ENCODE measurements around the gene RWDD1. TPM values are rescaled to one million over a fixed set of nuclear protein-coding genes. Genes with fewer than 3 reads are reported as not detected.

Gene RWDD1
- total RNA-seq, 1 experiment from 2014 or later: 24.6 TPM

DNA sequence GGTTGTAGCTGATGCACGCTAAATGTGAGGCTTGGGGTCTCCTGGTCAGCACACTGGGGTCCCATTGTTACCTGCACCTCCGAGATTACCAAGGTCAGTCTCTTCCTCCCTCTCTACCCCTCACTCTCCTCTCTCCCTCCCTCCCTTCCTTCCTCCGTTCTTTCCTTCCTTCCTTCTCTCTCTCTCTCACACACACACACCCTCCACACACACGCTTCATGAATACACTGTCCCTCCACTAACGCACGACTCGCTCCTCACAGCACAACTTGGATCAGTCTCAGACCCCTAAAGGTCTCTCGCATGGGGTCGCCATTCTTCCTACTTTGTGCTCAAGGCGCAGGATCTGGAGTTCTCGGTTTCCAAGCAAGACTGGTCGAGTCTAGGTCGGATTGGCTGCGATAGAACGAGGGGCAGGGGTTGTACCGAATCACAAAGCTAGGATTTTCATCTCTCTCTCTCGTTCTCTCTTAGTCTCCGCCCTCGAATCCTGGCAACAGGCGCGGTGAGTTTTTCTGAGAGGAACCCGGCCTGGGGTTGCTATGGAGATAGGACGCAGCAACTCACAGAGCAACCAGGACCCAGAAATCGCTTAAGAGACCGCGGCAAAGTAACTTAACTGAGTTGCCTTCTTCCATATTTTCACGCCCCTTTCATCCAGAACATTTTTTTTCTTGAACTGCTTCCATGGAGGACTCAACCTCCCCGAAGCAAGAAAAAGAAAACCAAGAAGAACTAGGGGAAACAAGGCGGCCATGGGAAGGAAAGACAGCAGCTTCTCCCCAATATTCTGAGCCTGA is 44.8 kb downstream of the RWDD1 start, which contains the start of gene RSPH4A:
Gene RSPH4A, plus strand, starts transcription at position 543 of the 800 bp plus-strand sequence. Its CDS starts 145 bp downstream, at position 688.
- H3K4me3 ChIP-seq (ENCODE audit: low read length): peak within 1 kb of the TSS; percentile 76
- H3K79me2 ChIP-seq (ENCODE audit: low read length): no peaks in the 10 kb centered on the region
- no peaks in the 10 kb centered on the region for H3K27me3 ChIP-seq (ENCODE audit: low read length)
- peak within 1 kb of the TSS; percentile 37; the same call in 1 of the 2 replicates for H3K9ac ChIP-seq (ENCODE audit: low read length)
- intact Hi-C loops (cut with micrococcal nuclease): loop anchor here (2.0 kb wide), 1 partner anchor 45 kb away; the partner anchor contains the start of gene RWDD1
- H3K4me2 ChIP-seq (ENCODE audit: low read length): peak within 1 kb of the TSS; percentile 94
- H4K20me1 ChIP-seq (ENCODE audit: low read length): no peaks in the 10 kb centered on the region
- no peaks in the 10 kb centered on the region; the same call in 1 of the 2 replicates for H3K4me1 ChIP-seq (ENCODE audit: insufficient read depth, low read length)
- BruUV-seq (replicated peaks): no TSS peak
- peak; percentile 100 for ATAC-seq
- no peaks in the 10 kb centered on the region for H3K9me2 ChIP-seq (replicated peaks; ENCODE audit: low read length)
- no peaks in the 10 kb centered on the region for H3K9me3 ChIP-seq (ENCODE audit: low read length)
- H3K36me3 ChIP-seq (ENCODE audit: low read depth, low read length): no peaks in the 10 kb centered on the region
- no peak within 1 kb of the TSS for H3K27ac ChIP-seq (ENCODE audit: low read length)
- ChIA-PET POLR2A (ENCODE audit: unreplicated experiment) (no interaction called here), CTCF (no interaction called here)
- TF ChIP-seq, protein P1, sequence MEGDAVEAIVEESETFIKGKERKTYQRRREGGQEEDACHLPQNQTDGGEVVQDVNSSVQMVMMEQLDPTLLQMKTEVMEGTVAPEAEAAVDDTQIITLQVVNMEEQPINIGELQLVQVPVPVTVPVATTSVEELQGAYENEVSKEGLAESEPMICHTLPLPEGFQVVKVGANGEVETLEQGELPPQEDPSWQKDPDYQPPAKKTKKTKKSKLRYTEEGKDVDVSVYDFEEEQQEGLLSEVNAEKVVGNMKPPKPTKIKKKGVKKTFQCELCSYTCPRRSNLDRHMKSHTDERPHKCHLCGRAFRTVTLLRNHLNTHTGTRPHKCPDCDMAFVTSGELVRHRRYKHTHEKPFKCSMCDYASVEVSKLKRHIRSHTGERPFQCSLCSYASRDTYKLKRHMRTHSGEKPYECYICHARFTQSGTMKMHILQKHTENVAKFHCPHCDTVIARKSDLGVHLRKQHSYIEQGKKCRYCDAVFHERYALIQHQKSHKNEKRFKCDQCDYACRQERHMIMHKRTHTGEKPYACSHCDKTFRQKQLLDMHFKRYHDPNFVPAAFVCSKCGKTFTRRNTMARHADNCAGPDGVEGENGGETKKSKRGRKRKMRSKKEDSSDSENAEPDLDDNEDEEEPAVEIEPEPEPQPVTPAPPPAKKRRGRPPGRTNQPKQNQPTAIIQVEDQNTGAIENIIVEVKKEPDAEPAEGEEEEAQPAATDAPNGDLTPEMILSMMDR (conservative IDR thresholded peaks at IDR 0.05; ENCODE audit: low read depth, low read length): peak; percentile 33; the same call in 1 of the 2 replicates
- TF ChIP-seq EZH2 (IDR thresholded peaks at IDR 0.05; ENCODE audit: low read length, unreplicated experiment) (no peak), EZH2phosphoT487 (IDR thresholded peaks at IDR 0.05; ENCODE audit: borderline replicate concordance, low read length) (no peak)
- no peaks in the 10 kb centered on the region for H3F3A ChIP-seq (ENCODE audit: low read length, unreplicated experiment)
- H2AFZ ChIP-seq (ENCODE audit: low read length): peak within 1 kb of the TSS; percentile 91
- peak; percentile 91 for DNase-seq

DNA sequence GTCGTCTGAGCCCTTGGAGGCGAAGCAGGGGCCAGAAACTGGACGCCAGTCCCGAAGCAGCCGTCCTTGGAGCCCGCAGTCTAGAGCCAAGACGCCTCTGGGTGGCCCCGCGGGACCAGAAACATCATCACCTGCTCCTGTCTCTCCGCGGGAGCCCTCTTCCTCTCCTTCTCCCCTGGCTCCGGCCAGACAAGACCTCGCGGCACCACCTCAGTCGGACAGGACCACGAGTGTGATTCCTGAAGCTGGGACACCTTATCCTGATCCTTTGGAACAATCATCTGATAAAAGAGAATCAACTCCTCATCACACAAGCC is 45.4 kb downstream of the RWDD1 start:
- Histone ChIP-seq H3K36me3 (ENCODE audit: low read depth, low read length) (no peaks in the 10 kb centered on the region), H3K9me2 (replicated peaks; ENCODE audit: low read length) (no peaks in the 10 kb centered on the region), H4K20me1 (ENCODE audit: low read length) (no peaks in the 10 kb centered on the region), H3K9ac (ENCODE audit: low read length) (no peak overlapping the region), H3K27ac (ENCODE audit: low read length) (no peak overlapping the region), H2AFZ (ENCODE audit: low read length) (peak overlapping the region; percentile 91), H3K4me1 (ENCODE audit: insufficient read depth, low read length) (no peaks in the 10 kb centered on the region; the same call in 1 of the 2 replicates), H3K4me3 (ENCODE audit: low read length) (peak overlapping the region; percentile 76), H3K4me2 (ENCODE audit: low read length) (peak overlapping the region; percentile 94), H3K9me3 (ENCODE audit: low read length) (no peaks in the 10 kb centered on the region), H3K27me3 (ENCODE audit: low read length) (no peaks in the 10 kb centered on the region), H3K79me2 (ENCODE audit: low read length) (no peaks in the 10 kb centered on the region), H3F3A (ENCODE audit: low read length, unreplicated experiment) (no peaks in the 10 kb centered on the region)
- DNase-seq (no peak), ATAC-seq (peak; percentile 45)
- no peak for TF ChIP-seq EZH2phosphoT487 (IDR thresholded peaks at IDR 0.05; ENCODE audit: borderline replicate concordance, low read length)
- no peak for TF ChIP-seq EZH2 (IDR thresholded peaks at IDR 0.05; ENCODE audit: low read length, unreplicated experiment)
- TF ChIP-seq, protein P1 (conservative IDR thresholded peaks at IDR 0.05; ENCODE audit: low read depth, low read length): no peak
- intact Hi-C loops (cut with micrococcal nuclease): loop anchor here (2.0 kb wide), 1 partner anchor 46 kb away; the partner anchor contains the start of gene RWDD1
- BruUV-seq (replicated peaks): no TSS peak
- POLR2A ChIA-PET (ENCODE audit: unreplicated experiment): no interaction called here
- CTCF ChIA-PET: no interaction called here

Data from PC-3 (cell line).